Fibroblast of mammary gland (primary cell): Measurements from ENCODE around the gene HCLS1.

Experiments
- DNase-seq: peaks from one replicate; pipeline ENCODE4 v3.0.0-alpha.2; 2010; ENCODE audit warnings: low read depth
- H3K4me3 ChIP-seq: 2 replicates; pipeline ENCODE4 v1.5.1; 2011; ENCODE audit warnings: low read depth, mild to moderate bottlenecking, low read length, moderate library complexity; ENCODE audit not compliant: control insufficient read depth
- CTCF ChIP-seq: conservative IDR thresholded peaks from 2 replicates; pipeline ENCODE4 v1.5.1; 2011; ENCODE audit warnings: low read depth, low read length, inconsistent platforms; ENCODE audit not compliant: control insufficient read depth, insufficient read depth

HCLS1 gene

DNA sequence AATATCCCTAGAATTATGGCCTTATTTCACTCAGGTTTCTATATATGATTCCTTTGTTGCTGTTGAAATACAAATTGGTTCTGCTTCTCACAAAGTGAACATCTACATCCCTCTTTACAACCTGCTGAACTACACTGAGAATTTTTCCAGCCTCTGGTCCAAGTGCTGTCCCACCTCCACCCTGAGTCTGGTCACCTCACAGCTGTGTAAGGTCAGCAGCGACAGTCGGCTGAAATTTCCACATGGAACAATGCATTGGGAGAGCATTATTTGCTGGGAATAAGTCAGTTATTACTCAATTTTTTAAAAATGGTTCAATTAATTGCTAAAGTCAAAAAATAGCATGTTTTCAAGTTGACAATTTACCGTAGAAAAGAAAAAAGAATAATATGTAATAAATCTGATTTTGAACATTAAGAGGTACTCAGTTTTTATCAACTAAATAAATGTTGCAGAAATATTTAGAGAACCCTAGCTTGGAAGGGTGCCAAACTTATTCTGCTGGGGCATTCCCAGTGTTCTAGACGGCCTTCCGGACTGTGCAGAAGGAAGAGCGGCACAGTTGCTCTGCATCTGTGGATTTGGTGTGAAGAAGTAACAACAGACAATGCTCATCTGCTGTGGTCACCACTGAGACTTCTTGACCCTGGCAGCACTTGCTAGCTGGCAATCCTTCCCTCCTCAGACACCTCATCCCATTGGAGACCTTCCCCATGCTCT lies 1.8 kb downstream of the HCLS1 start:
- TF ChIP-seq CTCF, result no peak
- no peak overlapping the region for H3K4me3 ChIP-seq

DNA sequence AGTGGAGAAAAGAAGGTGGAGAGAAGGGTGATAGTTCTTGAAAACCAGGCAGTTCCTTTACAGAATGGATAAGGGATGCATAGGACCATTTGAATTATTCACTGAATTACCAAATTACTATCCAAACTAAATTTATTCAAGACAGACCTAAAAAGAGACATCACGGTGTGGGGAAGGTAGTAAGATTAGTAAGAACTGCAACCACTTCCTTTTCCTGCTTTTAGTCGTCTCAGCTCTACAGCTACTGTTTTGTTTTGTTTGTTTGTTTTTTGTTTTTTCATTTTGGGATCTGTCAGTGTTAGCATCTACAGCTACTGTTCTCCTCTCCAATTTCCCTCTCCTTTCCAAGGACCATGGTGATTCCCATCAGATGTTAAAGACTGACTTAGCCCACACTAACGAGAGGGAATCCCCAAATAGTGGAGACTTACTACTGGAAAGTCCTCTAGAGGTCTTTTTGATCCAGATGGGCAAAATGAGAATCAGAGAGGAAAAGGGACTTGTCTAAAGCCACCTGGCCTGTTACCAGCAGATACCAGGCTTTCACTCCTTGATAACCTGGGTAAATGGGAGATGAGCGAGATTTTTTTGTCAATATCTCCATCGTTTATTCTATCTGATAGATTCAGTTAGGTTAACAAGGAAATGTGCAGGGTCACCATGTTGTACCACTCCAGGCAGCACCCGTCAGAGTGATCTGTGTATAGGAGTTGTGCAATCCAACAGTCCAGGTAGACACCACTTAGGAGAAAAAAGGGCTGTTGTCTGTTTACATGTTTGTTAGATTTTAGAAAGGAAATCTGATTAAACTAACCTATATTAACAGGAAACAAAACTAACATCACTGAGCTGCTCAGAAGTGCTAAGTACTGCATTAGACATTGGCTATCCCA lies 6.0 kb downstream of the HCLS1 start:
- H3K4me3 ChIP-seq, result no peak overlapping the region
- no peak for TF ChIP-seq CTCF
- DNase-seq, result no peak

More for the DNA sequence above, 1.8 kb downstream of the HCLS1 start:
- no peak for DNase-seq

GRCh38 chr3:121651684-121652083 lies 9.0 kb downstream of the HCLS1 start:
- no peak overlapping the region for H3K4me3 ChIP-seq
- TF ChIP-seq CTCF, result no peak
- peak; percentile 32 for DNase-seq

DNA sequence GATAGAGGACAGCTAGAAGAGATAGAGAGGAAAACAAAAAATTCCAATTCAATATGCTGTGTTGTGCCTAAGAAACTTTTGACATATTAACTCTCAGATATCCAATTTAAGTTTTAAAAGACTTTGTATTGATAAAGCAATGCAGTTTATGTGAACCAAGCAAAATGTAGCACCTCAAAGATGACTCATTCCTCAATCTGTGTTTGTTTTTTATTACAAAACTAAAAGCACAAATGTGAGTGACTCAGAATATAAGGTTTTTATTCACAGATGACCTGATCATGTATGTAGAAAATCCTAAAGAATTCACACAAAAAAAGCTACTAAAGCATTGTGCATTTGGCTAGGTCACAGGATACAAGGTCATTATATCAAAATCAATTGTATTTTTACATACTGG lies 11.1 kb downstream of the HCLS1 start:
- no peak overlapping the region for H3K4me3 ChIP-seq
- TF ChIP-seq CTCF, result no peak
- DNase-seq, result peak; percentile 63

DNA sequence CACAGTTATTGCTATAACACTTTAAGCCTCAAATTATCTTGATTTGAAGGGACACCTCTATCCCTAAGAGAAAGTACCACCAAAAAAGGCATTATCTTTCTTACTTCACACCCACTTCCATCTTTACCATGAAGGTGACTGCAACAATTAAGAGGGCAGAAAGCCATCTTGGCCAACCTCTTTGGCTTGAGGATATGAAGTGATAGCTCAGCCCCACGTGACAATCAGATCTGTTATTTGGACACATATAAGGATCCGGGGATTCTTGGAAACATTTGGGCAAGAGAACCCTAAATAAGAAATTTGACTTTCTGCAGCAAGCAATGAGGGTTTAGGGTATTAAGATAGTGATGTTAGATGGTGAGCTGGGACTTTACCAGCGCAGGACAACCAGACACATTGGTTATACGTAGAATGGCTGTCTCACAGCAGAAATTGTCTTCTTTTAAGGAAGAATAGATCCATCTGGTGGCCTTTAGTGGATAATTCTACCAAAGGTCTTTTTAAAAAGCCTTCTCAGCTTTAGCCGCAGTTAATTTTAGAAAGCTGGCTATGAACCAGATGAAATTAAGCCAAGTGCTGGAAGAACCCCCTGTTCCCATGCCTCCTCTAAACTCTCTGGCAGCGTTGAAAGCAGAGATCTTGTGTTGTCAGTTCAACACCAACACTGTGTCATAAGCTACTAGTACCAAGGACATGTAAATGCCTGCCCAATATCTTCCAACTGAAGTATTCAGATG lies 12.3 kb downstream of the HCLS1 start:
- TF ChIP-seq CTCF, result no peak
- DNase-seq, result peak; percentile 55
- no peak overlapping the region for H3K4me3 ChIP-seq

GRCh38 chr3:121645054-121645453 lies 15.6 kb downstream of the HCLS1 start:
- H3K4me3 ChIP-seq, result no peak overlapping the region
- TF ChIP-seq CTCF, result no peak
- no peak for DNase-seq
